CMK (cell line): ENCODE results near the gene FERMT2.

Experiments used
- DNase-seq: peaks from one replicate; pipeline ENCODE4 v3.0.0-alpha.2; 2010; ENCODE audit warnings: low read depth

FERMT2 gene, protein sequence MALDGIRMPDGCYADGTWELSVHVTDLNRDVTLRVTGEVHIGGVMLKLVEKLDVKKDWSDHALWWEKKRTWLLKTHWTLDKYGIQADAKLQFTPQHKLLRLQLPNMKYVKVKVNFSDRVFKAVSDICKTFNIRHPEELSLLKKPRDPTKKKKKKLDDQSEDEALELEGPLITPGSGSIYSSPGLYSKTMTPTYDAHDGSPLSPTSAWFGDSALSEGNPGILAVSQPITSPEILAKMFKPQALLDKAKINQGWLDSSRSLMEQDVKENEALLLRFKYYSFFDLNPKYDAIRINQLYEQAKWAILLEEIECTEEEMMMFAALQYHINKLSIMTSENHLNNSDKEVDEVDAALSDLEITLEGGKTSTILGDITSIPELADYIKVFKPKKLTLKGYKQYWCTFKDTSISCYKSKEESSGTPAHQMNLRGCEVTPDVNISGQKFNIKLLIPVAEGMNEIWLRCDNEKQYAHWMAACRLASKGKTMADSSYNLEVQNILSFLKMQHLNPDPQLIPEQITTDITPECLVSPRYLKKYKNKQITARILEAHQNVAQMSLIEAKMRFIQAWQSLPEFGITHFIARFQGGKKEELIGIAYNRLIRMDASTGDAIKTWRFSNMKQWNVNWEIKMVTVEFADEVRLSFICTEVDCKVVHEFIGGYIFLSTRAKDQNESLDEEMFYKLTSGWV

DNA sequence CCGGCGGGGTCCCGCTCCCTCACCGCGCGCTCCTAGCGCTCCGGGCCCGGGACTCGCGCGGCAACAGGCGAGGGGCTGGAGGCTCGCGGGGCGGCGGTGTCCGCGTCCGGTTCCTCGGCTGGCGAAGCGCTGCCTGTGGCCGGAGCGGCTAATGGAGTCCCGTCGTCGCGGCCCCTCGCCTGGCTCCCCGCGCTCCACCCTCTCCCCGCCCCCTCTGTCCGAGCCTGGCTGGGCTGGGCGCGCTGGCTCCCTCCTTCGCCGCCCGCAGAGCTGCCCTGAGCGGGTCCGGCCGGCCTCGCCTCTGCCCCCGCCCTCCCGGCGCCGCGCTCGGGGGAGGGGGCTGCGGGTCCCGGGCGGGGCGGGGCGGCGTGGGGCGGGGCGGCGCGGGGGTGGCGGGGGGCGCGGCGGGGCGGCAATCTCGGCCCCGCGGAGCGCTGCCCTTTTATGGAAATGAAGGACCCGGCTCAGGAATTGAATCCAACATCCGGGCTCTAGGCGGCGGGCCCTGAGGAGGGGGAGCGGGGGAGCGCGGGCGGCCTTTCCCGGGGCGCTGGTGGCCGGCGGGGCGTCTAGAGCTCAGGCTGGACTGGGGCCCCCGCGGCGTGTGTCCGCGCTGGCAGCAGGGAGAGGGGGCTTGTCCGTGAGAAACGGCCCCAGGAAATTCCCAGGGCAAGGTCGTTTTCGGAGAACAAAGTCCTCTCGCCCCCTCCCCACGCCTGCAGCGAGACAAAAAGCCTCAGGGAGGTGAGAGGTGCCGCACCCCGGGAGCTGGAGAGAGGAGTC is at the start of gene FERMT2:
Gene FERMT2, minus strand, starts transcription at position 153 of the 783 bp plus-strand sequence. CDS start 482 bp downstream, outside the sequence.
- no peak for DNase-seq

DNA sequence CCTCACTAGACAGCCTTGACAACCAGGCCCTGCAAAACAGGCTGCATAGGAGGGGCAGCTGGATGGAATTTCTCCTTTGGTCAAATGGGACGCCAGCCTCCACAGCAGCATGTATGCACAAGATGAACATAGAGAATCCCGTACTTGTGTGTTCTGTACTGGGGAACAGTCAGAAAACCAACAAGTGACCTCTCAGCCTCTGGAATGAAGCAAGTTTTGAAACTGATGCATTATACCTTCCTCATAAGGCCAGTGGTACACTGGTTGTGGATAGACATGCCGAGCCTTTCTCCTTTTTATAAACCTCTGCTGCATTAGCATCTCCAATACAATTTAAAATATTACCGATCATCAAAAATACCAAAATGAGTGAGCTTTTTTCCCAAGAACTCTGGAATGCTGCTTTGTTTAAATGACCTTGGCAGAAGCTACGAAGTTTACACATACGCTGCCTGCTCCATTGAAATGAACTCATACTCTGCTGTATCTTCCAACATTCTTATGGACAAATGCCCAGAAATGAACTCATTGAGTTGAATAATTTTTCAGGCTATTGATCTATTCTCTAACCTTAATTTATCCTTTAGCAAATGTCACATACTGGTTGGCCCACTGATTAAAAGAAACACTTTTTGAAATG is 47.6 kb upstream of the FERMT2 start:
- no peak for DNase-seq

DNA sequence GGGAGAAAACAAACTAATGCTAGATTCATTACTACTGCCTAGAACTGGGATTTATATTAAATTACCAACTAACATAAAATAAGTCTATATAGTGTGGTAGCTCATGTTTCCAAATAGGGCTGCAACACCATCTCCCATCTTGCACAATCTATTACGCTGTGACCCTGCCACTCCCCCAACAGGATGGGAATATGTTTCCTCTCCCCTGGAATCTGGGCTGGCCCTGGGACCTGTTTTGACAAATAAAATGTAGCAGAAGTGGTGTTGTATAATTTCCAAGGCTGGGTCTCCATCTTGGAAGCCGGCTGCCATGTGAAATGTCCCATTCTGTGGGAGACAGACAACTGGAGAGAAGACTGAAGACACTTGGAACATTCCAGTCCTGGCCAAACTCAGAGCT is 45.6 kb upstream of the FERMT2 start:
- no peak for DNase-seq

DNA sequence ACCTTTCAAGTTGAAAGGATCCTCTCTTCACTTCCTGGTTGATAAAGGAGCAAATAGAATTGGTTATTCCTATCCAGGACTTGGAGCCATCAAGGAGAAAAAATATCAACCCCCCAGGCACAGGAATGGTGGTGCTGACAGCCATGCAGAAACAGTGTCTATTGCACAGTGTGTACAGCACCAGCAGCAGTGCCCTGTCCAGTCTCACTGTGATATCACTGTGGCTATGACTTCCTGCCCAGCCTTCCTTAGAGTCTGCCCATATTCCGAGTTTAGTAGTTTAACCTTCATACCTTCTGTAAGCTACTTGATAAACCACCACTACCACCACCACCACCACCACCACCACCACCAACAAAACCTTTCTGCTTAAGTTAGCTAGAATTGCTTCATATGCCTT is 45.1 kb upstream of the FERMT2 start:
- no peak for DNase-seq

DNA sequence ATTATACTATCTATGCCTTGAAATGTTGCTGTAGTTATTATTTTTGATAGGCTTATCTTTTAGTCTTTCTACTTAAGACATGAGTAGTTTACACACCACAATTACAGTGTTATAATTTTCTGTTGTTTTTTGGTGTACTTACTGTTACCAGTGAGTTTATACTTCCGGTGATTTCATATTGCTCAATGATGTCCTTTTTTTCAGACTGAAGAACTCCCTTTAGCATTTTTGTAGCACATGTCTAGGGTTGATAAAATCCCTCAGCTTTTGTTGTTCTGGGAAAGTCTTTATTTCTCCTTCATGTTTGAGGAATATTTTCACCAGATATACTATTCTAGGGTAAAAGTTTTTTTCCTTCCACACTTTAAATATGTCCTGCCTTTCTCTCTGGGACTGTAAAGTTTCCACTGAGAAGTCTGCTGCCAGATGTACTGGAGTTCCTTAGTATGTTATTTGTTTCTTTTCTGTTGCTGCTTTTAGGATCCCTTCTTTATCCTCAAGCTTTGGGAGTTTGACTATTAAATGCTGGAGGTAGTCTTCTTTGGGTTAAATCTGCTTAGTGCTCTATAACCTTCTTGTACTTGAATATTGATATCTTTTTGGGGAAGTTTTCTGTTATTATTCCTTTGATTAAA is 41.5 kb upstream of the FERMT2 start:
- no peak for DNase-seq

DNA sequence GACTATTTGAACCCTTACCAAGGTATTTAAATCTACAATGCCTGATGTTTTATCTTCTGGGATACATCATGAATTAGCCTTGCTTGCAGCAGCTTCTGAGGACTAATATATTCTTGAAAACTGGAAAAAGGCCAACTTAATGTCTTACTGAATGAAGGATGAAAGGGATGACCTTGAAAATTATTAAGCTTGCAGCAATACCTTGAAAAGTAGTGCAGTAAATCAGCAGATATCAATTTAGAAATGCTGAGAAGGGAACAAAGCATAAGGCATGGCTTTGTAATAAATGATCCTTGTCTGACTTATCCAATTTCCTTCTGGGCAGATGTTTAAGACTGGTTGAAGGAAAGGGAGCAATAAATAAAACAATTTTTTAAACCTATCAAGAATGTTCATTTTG is 37.3 kb upstream of the FERMT2 start:
- DNase-seq = no peak

DNA sequence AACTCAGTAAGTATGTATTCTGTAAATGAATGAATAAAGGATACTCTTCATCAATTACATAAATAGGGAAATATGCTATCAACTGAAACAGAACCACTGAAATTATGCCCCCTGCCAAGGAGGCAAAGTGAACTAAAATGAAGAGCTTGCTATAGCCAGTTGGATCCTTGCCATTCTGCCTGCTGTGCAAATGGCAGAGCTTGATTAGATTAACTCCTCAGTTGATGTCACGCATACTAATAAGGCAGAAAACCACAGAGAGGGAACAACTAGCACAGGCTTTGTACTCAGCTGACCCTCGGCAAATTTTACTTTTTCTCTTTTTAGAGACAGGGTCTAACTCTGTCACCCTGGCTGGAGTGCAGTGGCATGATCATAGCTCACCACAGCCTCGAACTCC is 36.7 kb upstream of the FERMT2 start:
- no peak for DNase-seq

DNA sequence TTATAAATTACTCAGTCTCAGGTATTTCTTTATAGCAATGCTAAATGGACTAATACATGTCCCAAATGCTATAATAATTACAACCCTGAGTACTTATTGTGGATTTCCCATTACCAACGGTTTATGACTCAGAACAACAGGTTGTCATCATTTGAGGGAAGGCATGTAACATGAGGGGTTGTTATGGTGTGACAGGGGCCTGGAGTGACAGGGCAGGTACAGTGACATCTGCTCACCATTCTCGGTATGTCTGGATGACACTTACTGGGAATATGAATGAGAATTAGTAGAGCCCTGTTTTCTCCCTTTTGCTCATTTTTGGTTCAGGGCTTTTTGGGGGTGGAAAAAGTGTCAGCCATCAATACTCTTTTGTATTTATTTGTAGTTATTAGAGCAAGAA is 36.2 kb upstream of the FERMT2 start:
- no peak for DNase-seq

DNA sequence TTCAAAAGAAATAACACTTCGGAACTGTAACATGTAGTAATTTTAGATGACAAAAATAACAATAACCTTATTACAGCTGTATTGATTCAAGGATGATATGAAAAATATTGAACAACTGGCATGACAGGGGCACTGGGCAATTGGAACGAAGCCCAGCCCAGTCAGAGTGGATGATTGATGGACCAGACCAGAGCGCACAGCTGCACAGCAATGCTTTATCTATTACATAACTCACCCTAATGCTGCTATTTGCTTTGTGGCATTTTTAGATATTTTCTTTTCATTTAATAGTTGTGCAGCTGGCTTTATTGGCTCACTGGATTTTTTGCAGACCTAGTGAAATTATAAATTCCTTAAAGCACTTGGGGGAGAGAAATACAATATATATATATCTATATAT is 26.9 kb upstream of the FERMT2 start:
- no peak for DNase-seq

DNA sequence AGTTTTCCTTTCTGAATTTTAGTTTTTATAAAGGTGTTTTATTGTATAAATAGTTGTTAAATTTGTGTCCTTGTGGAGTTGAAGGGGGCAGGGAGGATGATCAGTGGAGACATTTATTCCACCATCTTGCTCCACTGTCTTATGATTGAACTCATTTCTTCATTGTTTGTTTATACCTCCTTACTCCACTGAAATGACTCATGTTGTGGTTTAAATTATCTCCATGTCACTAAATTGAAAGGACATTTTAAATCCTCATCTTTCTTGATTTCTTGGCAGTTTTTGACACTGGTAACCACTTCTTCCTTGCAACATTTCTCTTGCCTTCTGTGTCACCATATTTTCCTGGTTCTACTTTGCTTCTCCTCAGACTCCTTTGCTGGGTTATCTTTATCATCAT is 23.6 kb upstream of the FERMT2 start:
- no peak for DNase-seq

DNA sequence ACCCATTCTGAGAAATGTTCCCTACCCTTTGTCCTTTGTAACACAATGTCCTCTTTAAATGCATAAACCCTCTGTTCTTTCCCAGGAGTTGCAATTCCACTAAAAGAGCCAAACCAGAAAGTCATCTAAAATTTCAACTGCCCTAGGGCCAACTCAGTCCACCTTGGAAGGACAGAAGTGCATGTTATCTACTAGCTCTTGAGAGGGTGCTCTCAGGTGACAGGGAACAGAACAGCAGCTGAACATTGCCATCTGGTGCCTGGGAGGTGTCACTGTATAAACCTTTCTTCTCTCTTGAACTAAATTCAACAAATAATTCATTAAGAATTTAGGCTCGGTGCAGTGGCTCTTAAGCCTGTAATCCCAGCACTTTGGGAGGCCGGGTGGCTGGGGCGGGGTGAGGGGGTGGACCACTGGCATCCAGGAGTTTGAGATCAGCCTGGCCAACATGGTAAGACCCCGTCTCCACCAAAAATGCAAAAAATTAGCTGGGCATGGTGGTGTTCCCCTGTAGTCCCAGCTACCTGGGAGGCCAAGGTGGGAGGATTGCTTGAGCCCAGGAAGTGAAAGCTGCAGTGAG is 10.3 kb upstream of the FERMT2 start:
- DNase-seq = no peak

DNA sequence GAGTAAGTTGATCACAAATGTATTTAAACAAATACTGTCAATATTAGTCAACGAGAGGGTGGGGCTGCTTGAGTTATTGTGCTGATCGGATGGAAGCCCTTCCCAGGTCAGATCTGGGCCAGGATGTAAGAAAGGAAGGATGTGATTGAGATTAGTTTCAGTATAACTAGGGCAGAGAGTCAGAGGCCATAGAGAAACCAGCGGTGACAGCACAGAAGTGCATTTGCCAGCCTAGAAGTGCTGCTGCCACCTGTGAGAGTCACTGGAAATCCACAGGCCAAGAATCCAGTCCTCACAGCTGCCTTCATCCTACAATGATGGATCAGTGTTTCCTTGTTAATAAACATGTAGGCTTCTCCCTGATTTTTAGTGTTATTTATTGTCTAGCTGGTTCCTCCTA is 9.8 kb upstream of the FERMT2 start:
- DNase-seq = no peak

DNA sequence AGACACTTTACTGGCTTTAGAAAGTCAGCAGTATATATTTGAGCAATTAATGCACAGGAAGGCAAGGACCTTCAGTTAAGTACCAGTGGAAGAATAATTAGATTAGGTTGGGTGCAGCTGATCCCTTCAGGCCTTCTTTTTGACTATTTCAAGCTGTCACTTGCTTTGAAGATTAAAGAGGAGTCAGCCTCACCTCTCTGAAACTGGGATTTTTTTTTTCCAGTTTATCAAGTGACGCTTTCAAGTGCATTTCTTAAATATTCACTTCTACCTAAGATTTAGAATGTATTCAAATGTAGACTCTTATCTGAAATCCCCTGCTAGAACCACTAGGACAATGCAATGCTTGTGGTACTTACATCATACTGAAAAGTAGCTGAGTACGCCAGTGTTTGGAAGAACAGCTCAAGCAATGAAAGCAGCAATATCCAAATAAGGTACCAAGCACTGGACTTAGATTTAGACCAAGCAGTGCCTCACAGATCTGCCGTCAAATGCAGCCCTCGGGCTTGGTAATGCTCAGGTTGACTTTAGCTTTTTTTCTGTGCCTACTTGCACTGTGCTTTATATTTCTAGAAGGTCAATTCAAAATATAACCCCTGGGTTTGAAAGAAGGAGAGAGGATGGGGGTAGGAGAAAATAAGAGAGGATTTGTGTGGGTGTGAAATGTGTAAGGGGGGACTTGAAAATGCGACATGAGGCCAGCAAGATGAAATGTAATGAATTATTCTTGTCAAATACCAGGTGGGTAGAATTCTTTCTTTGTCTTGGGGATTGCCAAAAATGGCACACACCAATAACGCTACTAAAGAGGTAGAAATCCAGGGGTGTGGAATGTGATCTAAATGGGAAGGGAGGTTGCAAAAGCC is 3.7 kb upstream of the FERMT2 start:
- no peak for DNase-seq

DNA sequence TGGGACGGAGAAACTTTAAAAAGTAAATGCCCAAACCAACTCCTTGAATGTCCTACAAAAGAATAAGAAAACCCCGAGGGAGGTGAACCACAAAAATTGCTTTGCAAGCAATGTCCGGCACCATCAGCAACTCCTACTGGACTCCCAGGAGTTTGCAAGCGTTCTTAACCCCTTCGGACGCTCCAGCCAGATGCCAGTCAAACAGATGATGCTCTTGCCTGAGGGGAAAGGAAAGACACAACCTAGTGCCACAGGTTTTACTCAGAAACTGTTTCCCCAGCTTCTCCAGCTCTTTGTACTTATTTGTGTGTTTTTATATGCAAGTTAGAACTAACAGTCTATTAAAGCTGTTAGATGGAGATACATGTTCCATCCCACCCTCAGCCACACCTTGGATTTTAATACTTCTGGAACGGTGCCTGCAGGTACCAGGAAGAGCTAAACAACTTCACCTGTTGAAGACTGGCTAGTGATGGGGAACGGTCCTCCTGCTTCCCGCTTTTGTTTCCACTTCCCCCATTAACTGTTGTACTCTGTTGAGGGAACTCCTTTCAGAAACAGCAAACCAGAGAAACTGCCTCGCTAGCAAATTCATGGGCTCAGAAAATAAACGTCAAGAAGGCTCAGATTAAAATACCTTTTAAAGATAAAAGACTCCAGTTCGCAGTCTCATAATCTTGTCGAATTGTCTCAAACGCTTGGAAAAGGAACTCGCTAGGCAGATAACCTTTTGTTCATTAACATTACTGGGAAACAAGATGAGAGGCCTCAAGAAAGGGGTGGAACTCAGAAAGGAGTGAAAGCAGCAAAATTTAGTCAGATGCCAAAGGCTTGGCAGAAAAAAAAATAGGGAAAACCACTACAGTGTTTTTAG is 1.1 kb upstream of the FERMT2 start:
- no peak for DNase-seq

DNA sequence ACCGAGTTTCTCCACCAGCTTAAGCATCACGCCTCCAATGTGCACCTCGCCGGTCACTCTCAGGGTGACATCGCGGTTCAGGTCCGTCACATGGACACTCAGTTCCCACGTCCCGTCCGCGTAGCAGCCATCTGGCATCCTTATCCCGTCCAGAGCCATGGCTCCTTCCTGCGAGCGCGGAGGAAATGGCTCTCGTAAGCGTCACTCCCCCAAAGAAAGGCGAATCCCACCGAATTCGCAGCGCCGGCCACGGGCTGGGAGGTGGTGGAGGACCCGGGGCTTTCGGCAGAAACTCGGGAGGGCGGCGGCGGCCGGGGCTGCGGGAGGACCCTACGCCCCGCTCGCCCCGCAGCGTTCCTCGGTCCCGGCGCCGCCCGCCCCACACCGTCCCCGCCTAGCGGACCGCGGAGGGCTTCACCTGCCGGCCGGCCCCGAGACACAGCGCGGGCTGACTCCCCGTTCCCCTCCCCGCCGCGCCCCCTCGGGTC is 396 bp downstream of the FERMT2 start:
- no peak for DNase-seq

DNA sequence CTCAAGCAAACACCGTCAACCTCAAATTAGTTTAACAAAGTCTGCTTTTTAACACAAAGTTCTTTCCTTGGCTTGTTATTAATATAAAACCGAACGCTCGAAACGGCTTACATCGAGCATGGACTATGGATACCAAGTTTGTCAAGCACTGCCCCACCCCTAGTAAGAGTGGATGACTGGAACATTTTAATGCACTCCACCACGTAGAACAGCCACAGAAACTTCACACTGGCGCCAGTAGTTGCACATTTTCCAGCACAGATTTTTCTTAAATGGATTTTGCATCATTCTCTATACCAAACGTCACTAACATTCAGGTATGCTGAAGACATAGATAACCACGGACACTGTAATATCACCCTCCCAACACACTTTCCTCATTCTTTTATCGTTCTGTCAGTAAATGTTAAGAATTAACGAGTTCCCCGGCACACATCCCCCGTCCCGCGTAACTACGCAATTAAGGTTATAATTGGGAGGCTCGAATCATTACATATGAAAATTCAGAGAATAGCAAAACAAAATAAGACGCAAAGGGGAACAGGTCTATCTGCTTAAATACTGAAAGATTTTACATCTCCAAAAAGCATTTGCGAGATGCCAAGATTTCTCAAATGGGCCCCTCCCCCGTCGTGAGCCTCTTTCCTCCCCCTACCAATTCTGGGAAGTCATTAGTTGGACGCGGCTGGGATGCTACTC is 990 bp downstream of the FERMT2 start:
- DNase-seq = no peak

DNA sequence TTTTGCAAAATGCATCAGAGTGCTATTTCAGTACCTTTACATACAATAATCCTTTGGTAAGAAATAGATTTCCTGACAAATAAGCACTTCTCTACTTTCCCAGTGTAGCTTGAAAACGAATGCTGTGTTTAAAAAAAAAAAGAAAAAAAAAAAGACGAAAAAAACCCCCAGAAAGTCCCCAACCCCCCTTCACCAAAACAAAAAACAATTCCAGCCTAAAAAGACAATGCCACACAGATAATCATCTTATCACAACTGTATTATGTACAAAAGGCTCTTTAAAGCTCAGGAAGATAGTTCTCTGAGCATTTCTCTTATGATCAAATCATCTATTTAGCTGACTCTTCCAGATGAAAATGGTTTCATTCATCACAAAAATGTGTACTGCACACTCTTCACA is 1.6 kb downstream of the FERMT2 start:
- no peak for DNase-seq

DNA sequence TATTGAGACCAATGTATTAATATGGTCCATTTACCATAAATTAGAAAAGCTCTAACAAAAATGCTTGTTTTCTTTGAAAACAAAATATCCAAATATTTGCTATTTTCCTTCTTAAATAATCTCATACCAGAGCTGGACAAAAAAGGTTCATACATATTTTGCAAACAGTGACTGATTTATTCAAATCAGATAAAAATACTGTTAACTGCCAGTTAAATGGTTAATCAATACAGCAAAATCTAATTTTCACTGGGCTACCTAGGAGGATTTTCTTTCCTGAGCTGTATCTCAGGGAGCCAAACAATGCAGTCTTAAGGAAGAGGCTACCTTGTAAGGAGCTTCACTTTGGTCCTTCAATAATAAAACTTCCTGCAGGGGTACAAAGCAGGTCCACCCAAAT is 2.0 kb downstream of the FERMT2 start:
- DNase-seq = no peak

DNA sequence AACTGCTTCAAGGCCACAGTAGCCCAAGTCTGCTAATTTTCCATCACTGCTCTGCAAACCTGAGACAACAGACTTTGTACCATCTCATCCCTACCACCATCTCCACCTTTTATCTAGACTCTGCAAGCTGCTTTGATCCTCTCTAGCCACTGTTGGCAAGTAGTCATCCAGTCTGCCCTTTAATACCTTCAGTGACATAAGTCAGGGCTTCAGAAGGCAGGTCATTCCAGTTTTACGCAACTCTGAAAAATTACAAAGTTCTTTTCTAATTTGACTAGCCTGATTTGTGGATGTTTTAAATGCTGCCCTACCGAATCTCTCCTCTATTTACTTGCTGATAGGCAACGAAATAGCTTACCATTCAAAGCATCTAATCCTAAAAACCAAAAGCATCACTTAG is 2.8 kb downstream of the FERMT2 start:
- no peak for DNase-seq
